ENCODE results near the gene HACD4.

DNA sequence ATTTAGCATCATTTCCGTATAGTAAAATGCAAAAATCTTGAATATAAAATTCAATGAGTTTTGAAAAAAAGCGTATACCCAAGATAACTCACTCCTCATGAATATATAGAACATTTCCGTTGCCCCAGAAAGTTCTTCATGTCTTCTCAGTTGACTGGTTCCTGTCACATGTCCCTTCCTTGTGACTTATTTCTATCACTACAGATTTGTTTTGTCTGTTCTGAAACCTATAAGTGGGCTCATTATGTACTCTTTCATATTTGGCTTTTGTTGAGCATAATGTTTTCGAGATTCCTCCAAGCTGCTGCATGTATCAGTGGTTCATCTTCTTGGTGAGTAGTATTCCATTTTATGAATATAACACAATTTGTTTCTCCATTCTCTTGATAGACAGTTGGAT is 11.0 kb upstream of the HACD4 start:
- TF ChIP-seq, protein P1, sequence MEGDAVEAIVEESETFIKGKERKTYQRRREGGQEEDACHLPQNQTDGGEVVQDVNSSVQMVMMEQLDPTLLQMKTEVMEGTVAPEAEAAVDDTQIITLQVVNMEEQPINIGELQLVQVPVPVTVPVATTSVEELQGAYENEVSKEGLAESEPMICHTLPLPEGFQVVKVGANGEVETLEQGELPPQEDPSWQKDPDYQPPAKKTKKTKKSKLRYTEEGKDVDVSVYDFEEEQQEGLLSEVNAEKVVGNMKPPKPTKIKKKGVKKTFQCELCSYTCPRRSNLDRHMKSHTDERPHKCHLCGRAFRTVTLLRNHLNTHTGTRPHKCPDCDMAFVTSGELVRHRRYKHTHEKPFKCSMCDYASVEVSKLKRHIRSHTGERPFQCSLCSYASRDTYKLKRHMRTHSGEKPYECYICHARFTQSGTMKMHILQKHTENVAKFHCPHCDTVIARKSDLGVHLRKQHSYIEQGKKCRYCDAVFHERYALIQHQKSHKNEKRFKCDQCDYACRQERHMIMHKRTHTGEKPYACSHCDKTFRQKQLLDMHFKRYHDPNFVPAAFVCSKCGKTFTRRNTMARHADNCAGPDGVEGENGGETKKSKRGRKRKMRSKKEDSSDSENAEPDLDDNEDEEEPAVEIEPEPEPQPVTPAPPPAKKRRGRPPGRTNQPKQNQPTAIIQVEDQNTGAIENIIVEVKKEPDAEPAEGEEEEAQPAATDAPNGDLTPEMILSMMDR (IDR thresholded peaks at IDR 0.05) = no peak
- TF ChIP-seq POLR2AphosphoS5 (IDR thresholded peaks at IDR 0.05) = no peak

Data from stomach (tissue), 4 donors.